ENCODE data around the gene RHOF.

GRCh38 chr12:121774968-121775474 is 18.5 kb downstream of the RHOF start:
- TF ChIP-seq FOXA1 (IDR thresholded peaks at IDR 0.05) = no peak
- TF ChIP-seq L3MBTL2 (conservative IDR thresholded peaks at IDR 0.05) = no peak
- TF ChIP-seq TARDBP (IDR thresholded peaks at IDR 0.05) = no peak
- no peak for TF ChIP-seq CTBP1 (IDR thresholded peaks at IDR 0.05; ENCODE audit: borderline replicate concordance)
- TF ChIP-seq SP1 (IDR thresholded peaks at IDR 0.05) = no peak
- TF ChIP-seq HDGF (IDR thresholded peaks at IDR 0.05; ENCODE audit: borderline replicate concordance) = no peak
